GM19025 (cell line): ENCODE results near the gene NDUFV3.
A peak's percentile ranks its signal among the peaks of the same experiment; 100 is the strongest.
"Not testable (repeated sequence)": the region's sequence is repeated elsewhere in the genome, so short reads cannot be mapped to it uniquely, and the experiment has no call there.

Experiments used
- ATAC-seq: cut with Tn5 transposase; IDR thresholded peaks from one replicate; pipeline ENCODE4 v1.9.1; 2021; ENCODE audit warnings: mild to moderate bottlenecking, low read depth, moderate library complexity; ENCODE audit not compliant: unreplicated experiment

NDUFV3 gene

GRCh38 chr21:42931560-42932235 is 38.6 kb downstream of the NDUFV3 start:
- no peak for ATAC-seq

DNA sequence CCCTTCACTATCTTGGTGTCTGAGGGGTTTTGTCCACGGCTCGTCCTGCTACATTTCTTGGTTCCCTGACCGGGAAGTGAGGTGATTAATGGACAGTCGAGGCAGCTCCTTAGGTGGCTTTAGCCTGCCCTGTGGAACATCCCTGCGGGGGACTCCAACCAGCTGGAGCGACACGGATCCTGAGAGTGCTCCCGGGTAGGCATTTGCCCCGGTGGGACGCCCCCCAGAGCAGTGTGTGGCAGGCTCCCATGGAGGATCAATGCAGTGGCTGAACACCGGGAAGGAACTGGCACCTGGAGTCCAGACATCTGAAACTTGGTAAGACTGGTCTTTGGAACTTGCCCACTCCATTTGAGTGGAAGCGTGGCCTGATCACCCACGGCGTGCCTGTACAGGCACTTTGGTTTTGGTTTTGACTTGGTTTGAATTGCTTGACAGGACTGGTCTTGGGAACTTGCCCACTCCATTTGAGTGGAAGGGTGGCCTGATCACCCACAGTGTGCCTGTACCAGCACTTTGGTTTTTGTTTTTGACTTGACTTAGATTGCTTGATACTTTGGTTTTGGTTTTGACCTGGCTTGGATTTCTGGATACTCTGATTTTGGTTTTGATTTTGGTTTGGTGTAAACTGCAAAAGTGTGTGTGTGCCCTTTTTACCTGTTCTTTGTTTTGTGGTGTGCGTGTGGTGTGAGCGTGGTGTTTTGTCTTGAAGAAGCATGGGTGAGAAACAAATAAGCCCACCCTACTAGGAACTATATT is 39.4 kb downstream of the NDUFV3 start:
- not testable (repeated sequence) for ATAC-seq

DNA sequence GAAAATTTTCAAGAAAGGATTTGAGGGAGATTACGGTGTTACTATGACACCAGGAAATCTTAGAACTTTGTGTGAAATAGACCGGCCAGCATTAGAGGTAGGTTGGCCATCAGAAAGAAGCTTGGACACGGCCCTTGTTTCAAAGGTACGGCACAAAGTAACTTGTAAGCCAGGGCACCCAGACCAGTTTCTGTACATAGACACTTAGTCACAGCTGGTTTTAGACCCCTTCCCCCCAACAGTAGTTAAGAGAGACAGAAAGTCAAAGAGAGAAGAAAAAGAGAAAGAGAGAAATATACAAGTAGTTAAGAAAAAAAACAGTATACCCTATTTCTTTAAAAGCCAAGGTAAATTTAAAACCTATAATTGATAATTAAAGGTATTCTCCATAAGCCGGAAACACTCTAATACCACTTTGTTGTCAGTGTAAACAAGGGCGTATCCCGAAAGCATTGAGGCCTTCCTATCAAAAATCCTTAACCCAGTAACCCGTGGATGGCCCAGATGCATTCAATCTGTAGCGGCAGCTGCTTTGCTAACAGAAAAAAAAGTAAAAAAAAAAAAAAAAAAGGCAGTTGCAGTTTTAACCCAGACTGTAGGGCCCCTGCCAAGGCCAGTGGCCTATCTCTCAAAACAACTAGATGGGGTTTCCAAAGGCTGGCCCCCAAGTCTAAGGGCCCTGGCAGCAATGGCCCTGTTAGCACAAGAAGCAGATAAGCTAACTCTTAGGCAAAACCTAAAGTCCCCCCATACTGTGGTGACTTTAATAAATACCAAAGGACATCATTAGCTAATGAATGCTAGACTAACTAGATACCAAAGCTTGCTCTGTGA is 40.2 kb downstream of the NDUFV3 start:
- not testable (repeated sequence) for ATAC-seq

DNA sequence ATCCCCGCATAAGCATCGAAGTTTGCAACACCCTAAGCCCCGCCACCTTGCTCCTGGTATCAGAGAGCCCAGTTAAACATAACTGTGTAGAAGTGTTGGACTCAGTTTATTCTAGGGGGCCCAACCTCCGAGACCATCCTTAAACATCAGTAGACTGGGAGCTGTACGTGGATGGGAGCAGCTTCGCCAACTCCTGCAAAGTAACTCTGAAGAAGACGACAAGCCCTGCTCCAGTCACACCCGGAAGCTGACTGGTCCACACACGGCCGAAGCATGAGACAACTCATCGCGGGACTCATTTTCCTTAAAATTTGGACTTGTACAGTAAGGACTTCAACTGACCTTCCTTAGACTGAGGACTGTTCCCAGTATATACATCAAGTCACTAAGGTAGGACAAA is 40.9 kb downstream of the NDUFV3 start:
- ATAC-seq = not testable (repeated sequence)

DNA sequence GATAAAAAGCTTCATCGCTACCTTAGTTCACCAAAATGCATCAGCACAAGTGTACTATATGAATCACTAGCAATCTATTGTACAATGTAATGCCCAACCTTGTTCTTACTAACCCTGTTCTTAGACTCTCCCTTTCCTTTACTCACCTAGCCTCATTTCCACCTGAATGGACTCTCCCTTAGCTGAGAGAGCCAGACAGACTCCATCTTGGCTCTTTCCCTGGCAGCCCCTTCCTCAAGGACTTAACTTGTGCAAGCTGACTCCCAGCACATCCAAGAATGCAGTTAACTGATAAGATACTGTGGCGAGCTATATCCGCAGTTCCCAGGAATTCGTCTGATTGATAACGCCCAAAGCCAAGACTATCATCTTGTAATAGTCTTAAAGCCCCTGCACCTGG is 43.3 kb downstream of the NDUFV3 start:
- not testable (repeated sequence) for ATAC-seq

- ATAC-seq = not testable (repeated sequence)
These were observed 44.2 kb downstream of the NDUFV3 start for GRCh38 chr21:42937034-42937940.

DNA sequence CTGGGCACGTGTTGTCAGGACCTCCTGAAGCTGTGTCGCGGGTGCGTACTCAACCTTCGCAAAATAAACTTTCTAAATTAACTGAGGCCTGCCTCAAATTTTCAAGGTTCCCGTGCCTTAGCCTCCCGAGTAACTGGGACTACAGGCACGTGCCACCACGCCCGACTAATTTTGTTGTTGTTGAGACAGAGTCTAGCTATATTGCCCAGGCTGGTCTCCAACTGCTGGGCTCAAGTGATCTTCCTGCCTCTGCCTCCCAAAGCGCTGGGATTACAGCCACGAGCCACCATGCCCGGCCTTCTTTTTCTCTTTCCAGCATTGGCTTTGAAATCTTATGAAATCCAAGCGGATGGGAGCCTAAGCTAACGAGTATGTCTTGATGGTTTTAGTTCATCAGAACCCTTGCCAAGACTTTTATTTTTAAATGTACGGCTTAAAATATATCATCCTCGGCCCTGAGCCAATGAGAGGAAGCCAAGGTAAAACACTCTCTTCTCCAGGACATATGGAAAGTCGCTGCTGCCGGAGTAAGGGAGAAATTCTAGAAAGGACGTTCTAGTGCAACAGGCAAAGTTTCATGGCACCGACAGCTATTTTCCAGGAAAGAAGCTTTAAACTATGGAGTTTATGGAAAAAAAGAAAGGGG is 45.0 kb downstream of the NDUFV3 start:
- no peak for ATAC-seq

DNA sequence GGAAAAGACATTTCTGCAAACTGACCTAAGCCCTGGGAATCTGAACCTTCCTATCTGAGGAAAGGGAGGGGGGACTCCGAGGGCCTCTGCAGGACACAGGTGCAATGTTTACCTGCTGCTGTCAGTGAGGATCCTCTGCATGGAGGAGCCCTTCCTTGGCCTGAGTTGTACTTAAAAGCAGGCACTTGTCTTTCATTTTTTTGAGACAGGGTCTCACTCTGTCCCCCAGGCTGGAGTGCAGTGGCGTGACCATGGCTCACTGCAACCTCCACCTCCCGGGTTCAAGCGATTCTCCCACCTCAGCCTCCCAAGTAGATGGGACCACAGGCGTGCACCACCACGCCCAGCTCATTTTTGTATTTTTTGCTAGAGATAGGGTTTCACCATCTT is 45.5 kb downstream of the NDUFV3 start:
- ATAC-seq = not testable (repeated sequence)

GRCh38 chr21:42939582-42940413 is 46.7 kb downstream of the NDUFV3 start:
- ATAC-seq = no peak

- ATAC-seq = no peak
These were observed 48.6 kb downstream of the NDUFV3 start for GRCh38 chr21:42941696-42942085.

DNA sequence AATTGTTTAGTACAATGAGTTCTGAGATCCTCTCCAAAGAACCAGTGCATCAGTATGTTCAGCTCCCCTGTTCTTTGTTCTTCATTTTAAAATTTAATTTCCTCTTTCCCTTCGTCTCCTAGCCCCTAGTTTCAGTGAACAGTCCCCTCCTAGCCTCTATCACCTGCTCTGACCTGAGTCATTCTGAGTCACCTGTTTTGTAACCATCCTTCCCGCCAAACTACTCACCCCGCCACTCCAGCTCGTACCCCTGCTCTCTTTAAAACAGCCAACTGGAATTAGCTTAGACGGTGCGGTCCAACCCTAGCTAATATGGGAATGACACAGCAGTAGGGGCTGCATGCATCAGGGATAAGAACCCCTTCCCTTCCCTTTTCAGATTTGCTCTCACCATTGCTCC is 49.1 kb downstream of the NDUFV3 start:
- no peak for ATAC-seq

DNA sequence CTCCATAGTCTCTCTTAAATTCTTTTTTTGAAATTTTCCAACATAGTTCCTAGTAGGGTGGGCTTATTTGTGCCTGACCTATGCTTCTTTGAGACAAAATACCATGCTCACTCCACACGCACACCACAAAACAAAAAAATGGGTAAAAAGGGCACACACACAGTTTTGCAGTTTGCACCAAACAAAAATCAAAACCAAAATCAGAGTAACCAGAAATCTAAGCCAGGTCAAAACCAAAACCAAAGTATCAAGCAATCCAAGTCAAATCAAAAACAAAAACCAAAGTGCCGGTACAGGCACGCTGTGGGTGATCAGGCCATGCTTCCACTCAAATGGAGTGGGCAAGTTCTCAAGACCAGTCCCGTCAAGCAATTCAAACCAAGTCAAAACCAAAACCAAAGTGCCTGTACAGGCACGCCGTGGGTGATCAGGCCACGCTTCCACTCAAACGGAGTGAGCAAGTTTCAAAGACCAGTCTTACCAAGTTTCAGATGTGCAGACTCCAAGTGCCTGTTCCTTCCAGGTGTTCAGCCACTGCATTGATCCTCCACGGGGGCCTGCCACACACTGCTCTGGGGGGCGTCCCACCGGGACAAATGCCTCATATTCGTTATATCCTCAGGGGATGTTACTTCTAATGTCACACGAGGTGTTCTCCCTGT is 56.1 kb downstream of the NDUFV3 start:
- ATAC-seq = not testable (repeated sequence)

GRCh38 chr21:42951193-42951592 is 58.1 kb downstream of the NDUFV3 start:
- ATAC-seq = not testable (repeated sequence)

- peak; percentile 78 for ATAC-seq
These were observed 63.9 kb downstream of the NDUFV3 start for GRCh38 chr21:42956824-42957630.

GRCh38 chr21:42958122-42958521 is 65.0 kb downstream of the NDUFV3 start:
- not testable (repeated sequence) for ATAC-seq

DNA sequence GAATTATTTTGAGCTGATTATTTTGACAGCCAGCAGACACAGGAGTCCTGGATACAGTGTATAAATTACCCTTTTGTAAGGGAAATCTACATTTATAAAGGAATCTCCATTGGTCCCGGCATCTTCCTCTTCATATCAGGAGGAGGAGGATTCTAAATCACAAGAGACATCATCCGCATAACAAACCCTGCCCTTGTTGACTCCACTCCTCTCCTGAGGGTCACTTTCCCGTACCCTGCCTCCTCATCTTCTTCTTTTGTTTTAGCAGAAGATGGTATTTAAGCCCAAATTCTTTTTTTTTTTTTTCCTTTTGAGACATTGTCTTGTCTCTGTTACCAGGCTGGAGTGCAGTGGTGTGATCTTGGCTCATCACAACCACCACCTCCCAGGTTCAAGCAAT is 66.6 kb downstream of the NDUFV3 start:
- ATAC-seq = no peak

DNA sequence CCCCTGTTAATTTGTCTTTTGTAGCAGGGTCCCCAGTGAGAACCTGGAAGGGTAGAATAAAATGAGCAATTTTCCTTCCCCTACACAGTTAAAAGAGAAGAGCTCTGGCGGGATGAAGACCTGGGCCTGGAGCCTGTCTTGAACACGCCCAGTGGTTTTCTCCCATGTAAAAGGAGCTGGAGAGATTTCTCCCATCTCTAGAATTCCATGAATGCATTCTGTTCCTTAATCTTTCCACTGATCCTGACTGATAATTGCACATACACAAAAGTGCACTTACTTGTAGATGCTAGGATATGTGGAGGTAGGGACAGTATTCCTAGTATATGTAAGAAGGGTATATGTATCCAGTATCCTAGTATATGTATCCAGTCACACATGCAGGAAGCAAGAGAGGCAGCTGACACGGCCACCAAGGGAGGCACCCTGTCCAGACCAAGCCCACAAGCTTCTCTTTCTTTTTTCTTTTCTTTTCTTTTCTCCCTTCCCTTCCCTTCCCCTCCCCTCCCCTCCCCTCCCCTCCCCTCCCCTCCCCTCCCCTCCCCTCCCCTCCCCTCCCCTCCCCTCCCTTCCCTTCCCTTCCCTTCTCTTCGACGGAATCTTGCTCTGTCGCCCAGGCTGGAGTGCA is 69.4 kb downstream of the NDUFV3 start:
- no peak for ATAC-seq
